HCT116 (cell line): ENCODE measurements around the gene RCAN2. TPM values are rescaled to one million over a fixed set of nuclear protein-coding genes. Genes with fewer than 3 reads are reported as not detected.

ENCODE experiments used
- ATAC-seq: fragments of 200-7000 bp; cut with Tn5 transposase; 2 replicates; pipeline ENCODE4 v1.9.1; 2020; ENCODE audit warnings: mild to moderate bottlenecking, moderate library complexity
- BruUV-seq: library from RNA; stranded (reverse); fragments of 400-500 nt; replicated peaks from 2 replicates; lab custom pipeline; 2021; lab: Mats Ljungman, UMichigan
- CTCF ChIA-PET: fragments of 300-600 bp; sonication (Branson Sonifier 250); formaldehyde crosslinking; loops from one replicate; lab custom pipeline; 2021; ENCODE audit warnings: antibody characterized with exemption; lab: Charles Lee
- POLR2A ChIA-PET: fragments of 300-600, 350-600 bp; sonication (Branson Sonifier 250); formaldehyde crosslinking; loops from one replicate; lab custom pipeline; 2021; ENCODE audit warnings: antibody characterized with exemption; lab: Charles Lee
- RAD21 ChIA-PET, 2 experiments: fragments of 300-600 bp; sonication (Branson Sonifier 250); formaldehyde crosslinking; loops; one replicate each; lab custom pipeline; 2023; ENCODE audit warnings: low total read pairs in 2 of 2; ENCODE audit not compliant: uncharacterized antibody in 2 of 2, unreplicated experiment in 2 of 2, low non-redundant PET in 1 of 2; lab: Charles Lee
- DNase-seq: peaks from one replicate; pipeline ENCODE4 v3.0.0-alpha.2; 2010; ENCODE audit warnings: low read depth, low spot score
- H2AFZ ChIP-seq: fragments of 200-600 bp; shearing (Covaris generic), sonication (generic); 2 replicates; pipeline ENCODE4 v1.6.1; 2017; ENCODE audit warnings: low read depth, mixed run types, mixed read lengths, antibody characterized with exemption, low read length; ENCODE audit not compliant: poor library complexity, severe bottlenecking
- H3K27ac ChIP-seq: 2 replicates; pipeline ENCODE4 v1.5.1; 2012; ENCODE audit warnings: low read depth, low read length
- H3K27me3 ChIP-seq: fragments of 200-600 bp; sonication (generic); 2 replicates; pipeline ENCODE4 v1.6.1; 2016; ENCODE audit warnings: mixed run types, low read length, mixed read lengths; ENCODE audit not compliant: insufficient read depth
- H3K36me3 ChIP-seq, 2 experiments: fragments of 200-500 bp in 1 of 2; fragments of 200-600 bp in 1 of 2; sonication (Bioruptor generic) in 1 of 2; sonication (generic) in 1 of 2; 2 replicates each; pipeline versions ENCODE4 v1.5.1 to v1.6.1; 2014 to 2016; ENCODE audit warnings: low read length in 2 of 2, inconsistent platforms in 1 of 2, mixed read lengths in 1 of 2, mixed run types in 1 of 2; ENCODE audit not compliant: insufficient read depth in 2 of 2, control insufficient read depth in 1 of 2
- H3K4me1 ChIP-seq, 2 experiments: fragments of 200-600 bp in 1 of 2; sonication (generic) in 1 of 2; 2 replicates each; pipeline versions ENCODE4 v1.5.1 to v1.6.1; 2012 to 2017; ENCODE audit warnings: low read length in 2 of 2, inconsistent platforms in 1 of 2, mild to moderate bottlenecking in 1 of 2, mixed read lengths in 1 of 2, mixed run types in 1 of 2, moderate library complexity in 1 of 2; ENCODE audit not compliant: insufficient read depth in 2 of 2, control insufficient read depth in 1 of 2
- H3K4me2 ChIP-seq: fragments of 200-600 bp; sonication (generic); 2 replicates; pipeline ENCODE4 v1.6.1; 2017; ENCODE audit warnings: mixed run types, low read length, mixed read lengths
- H3K4me3 ChIP-seq, 2 experiments: fragments of 200-600 bp in 1 of 2; sonication (generic) in 1 of 2; replicated peaks in 1 of 2; 2 replicates each; pipeline ENCODE4 v1.5.1; 2011 to 2016; ENCODE audit warnings: low read length in 2 of 2, control low read depth in 1 of 2, low read depth in 1 of 2, mild to moderate bottlenecking in 1 of 2, mixed read lengths in 1 of 2, mixed run types in 1 of 2
- H3K79me2 ChIP-seq: fragments of 200-600 bp; sonication (generic); 2 replicates; pipeline ENCODE4 v1.6.1; 2017; ENCODE audit warnings: mild to moderate bottlenecking, mixed run types, low read length, moderate library complexity, mixed read lengths; ENCODE audit not compliant: insufficient read depth
- H3K9ac ChIP-seq: fragments of 200-600 bp; sonication (generic); 2 replicates; pipeline ENCODE4 v1.6.1; 2016; ENCODE audit warnings: low read length, mixed read lengths
- H3K9me2 ChIP-seq: fragments of 200-600 bp; sonication (generic), shearing (Covaris generic); 2 replicates; pipeline ENCODE4 v1.6.1; 2017; ENCODE audit warnings: mixed run types, mild to moderate bottlenecking, moderate library complexity; ENCODE audit not compliant: insufficient read depth
- H3K9me3 ChIP-seq, 2 experiments: fragments of 200-500 bp in 1 of 2; fragments of 200-600 bp in 1 of 2; sonication (Bioruptor generic) in 1 of 2; sonication (generic) in 1 of 2; 2 replicates each; pipeline ENCODE4 v1.6.1; 2014 to 2017; ENCODE audit warnings: low read length in 2 of 2, mixed read lengths in 2 of 2, inconsistent platforms in 1 of 2, low read depth in 1 of 2, mild to moderate bottlenecking in 1 of 2, mixed run types in 1 of 2, moderate library complexity in 1 of 2; ENCODE audit not compliant: control insufficient read depth in 1 of 2, insufficient read depth in 1 of 2
- H4K20me1 ChIP-seq: fragments of 200-600 bp; sonication (generic), shearing (Covaris generic); 2 replicates; pipeline ENCODE4 v1.6.1; 2017; ENCODE audit warnings: mixed run types, mild to moderate bottlenecking, moderate library complexity; ENCODE audit not compliant: insufficient read depth
- CEBPB ChIP-seq: IDR thresholded peaks from 2 replicates; pipeline ENCODE4 v1.6.1; 2012; ENCODE audit warnings: low read depth
- EGR1 ChIP-seq: IDR thresholded peaks from 2 replicates; pipeline ENCODE4 v1.6.1; 2012; ENCODE audit warnings: low read depth
- ELF1 ChIP-seq: IDR thresholded peaks from 2 replicates; pipeline ENCODE4 v1.6.1; 2012; ENCODE audit warnings: low read depth, borderline replicate concordance
- EZH2 ChIP-seq: fragments of 200-600 bp; sonication (generic); IDR thresholded peaks from 2 replicates; pipeline ENCODE4 v1.6.1; 2017; ENCODE audit warnings: antibody characterized with exemption, mixed run types
- EZH2phosphoT487 ChIP-seq: fragments of 200-600 bp; IDR thresholded peaks from 2 replicates; pipeline ENCODE4 v1.6.1; 2018; ENCODE audit warnings: antibody characterized with exemption, borderline replicate concordance
- MAX ChIP-seq: IDR thresholded peaks from 2 replicates; pipeline ENCODE4 v1.6.1; 2012
- POLR2AphosphoS5 ChIP-seq: IDR thresholded peaks from 2 replicates; pipeline ENCODE4 v1.6.1; 2011; ENCODE audit warnings: mild to moderate bottlenecking, low read depth, low read length, moderate library complexity
- SP1 ChIP-seq: IDR thresholded peaks from 2 replicates; pipeline ENCODE4 v1.6.1; 2012; ENCODE audit warnings: low read depth
- SRF ChIP-seq: IDR thresholded peaks from 2 replicates; pipeline ENCODE4 v1.6.1; 2012; ENCODE audit warnings: low read depth
- ZFX ChIP-seq: fragments of 450-650 bp; IDR thresholded peaks from 2 replicates; pipeline ENCODE4 v1.6.1; 2017
- ZNF274 ChIP-seq: fragments of 200-500 bp; sonication (Bioruptor generic); IDR thresholded peaks from 2 replicates; pipeline ENCODE4 v1.6.1; 2014; ENCODE audit warnings: mild to moderate bottlenecking, low read depth, low read length, inconsistent platforms
- intact Hi-C: fragments of 100-400 bp; cut with micrococcal nuclease; formaldehyde crosslinking; loops from 2 replicates; pipeline ENCODE4 v1.10.0; 2022
- total RNA-seq: library from RNA; stranded (reverse); gene quantifications from one replicate; pipeline ENCODE4 v1.2.1, GENCODE V29; 2021; ENCODE audit not compliant: unreplicated experiment
- TF ChIP-seq, protein P1 (sequence below): IDR thresholded peaks from 2 replicates; pipeline ENCODE4 v1.6.1; 2012; ENCODE audit warnings: low read depth

Gene RCAN2
- total RNA-seq, 1 experiment from 2014 or later: 0.57 TPM

DNA sequence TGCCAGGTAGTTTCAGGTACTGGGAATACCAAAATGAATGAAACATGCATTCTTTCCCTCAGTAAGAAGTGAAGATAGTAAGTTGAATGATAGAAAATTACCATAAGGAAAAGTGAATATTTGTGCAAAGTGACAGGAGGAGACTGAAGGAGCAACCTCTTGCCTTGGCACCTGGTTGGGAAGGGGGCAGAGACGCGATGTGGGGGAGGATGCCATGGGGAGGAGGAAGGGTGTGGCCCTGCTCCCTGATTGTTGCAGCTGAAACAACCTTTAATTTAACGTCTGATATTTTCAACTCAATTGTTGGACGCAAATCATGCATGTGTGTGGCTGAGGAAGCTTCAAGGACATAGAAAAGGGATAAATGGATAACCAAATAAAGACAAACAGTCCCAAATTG is 248.3 kb downstream of the RCAN2 start:
- no peaks in the 10 kb centered on the region for H3K9me2 ChIP-seq
- H3K36me3 ChIP-seq: no peaks in the 10 kb centered on the region
- H3K4me3 ChIP-seq: no peak overlapping the region
- TF ChIP-seq EZH2phosphoT487 (no peak), SP1 (no peak)
- CTCF ChIA-PET: no interaction called here
- no peaks in the 10 kb centered on the region for H3K4me1 ChIP-seq
- POLR2A ChIA-PET: no interaction called here
- H3K9ac ChIP-seq: no peak overlapping the region
- H3K4me2 ChIP-seq: no peak overlapping the region
- BruUV-seq: no TSS peak
- DNase-seq (no peak), ATAC-seq (no peak)
- H3K9me3 ChIP-seq: no peaks in the 10 kb centered on the region
- no peaks in the 10 kb centered on the region for H4K20me1 ChIP-seq
- RAD21 ChIA-PET: no interaction called here
- no peaks in the 10 kb centered on the region for H3K79me2 ChIP-seq
- H3K27ac ChIP-seq: no peak overlapping the region
- H3K27me3 ChIP-seq: no peaks in the 10 kb centered on the region
- intact Hi-C loops: no loop called here
- H2AFZ ChIP-seq: no peak overlapping the region

DNA sequence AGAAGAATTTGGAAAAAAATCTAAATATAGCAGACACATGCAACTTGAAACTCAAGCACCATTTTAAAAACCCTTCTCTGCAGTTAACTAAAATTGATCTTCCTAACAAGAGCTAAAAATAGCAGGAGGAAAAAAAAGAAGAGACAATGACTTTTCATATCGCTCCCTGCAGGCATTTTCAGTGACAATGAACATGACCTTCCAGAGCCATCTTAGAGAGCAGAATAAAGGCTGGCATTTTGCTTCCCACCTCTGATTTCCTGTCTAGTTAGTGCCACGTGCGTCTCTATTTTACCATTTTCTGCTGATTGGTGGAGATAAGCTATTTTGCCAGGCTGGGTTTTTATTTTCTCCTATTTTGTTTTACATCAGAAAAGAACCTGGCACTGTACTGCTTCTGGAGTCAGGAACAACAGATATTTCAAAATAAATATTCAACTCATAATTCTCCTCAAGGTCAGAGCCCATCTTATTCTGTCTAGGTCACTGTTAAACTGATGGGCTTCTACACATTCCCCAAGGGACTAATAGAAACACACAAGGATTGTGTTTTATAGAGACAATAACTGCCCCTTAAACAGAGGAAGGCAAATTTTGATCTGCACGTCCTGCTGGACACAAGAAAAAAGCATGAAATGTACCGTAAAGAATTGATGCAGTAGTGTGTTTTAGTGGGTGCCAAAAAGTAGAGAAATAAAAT is 250.2 kb downstream of the RCAN2 start:
- H3K79me2 ChIP-seq: no peaks in the 10 kb centered on the region
- no peaks in the 10 kb centered on the region for H3K27me3 ChIP-seq

More for the DNA sequence above, 250.2 kb downstream of the RCAN2 start:
- ChIA-PET POLR2A (no interaction called here), CTCF (no interaction called here), RAD21 (no interaction called here)
- Histone ChIP-seq H3K4me1 (no peaks in the 10 kb centered on the region), H3K4me2 (no peak overlapping the region), H2AFZ (no peak overlapping the region), H3K9me2 (no peaks in the 10 kb centered on the region), H4K20me1 (no peaks in the 10 kb centered on the region), H3K36me3 (no peaks in the 10 kb centered on the region), H3K9ac (no peak overlapping the region), H3K9me3 (no peaks in the 10 kb centered on the region), H3K4me3 (no peak overlapping the region), H3K27ac (no peak overlapping the region)
- no peak for TF ChIP-seq POLR2AphosphoS5
- no peak for TF ChIP-seq ZNF274
- no peak for TF ChIP-seq CEBPB
- TF ChIP-seq EZH2: no peak
- TF ChIP-seq SRF: no peak
- TF ChIP-seq MAX: no peak
- TF ChIP-seq EGR1: no peak
- no peak for TF ChIP-seq ELF1
- TF ChIP-seq, protein P1, sequence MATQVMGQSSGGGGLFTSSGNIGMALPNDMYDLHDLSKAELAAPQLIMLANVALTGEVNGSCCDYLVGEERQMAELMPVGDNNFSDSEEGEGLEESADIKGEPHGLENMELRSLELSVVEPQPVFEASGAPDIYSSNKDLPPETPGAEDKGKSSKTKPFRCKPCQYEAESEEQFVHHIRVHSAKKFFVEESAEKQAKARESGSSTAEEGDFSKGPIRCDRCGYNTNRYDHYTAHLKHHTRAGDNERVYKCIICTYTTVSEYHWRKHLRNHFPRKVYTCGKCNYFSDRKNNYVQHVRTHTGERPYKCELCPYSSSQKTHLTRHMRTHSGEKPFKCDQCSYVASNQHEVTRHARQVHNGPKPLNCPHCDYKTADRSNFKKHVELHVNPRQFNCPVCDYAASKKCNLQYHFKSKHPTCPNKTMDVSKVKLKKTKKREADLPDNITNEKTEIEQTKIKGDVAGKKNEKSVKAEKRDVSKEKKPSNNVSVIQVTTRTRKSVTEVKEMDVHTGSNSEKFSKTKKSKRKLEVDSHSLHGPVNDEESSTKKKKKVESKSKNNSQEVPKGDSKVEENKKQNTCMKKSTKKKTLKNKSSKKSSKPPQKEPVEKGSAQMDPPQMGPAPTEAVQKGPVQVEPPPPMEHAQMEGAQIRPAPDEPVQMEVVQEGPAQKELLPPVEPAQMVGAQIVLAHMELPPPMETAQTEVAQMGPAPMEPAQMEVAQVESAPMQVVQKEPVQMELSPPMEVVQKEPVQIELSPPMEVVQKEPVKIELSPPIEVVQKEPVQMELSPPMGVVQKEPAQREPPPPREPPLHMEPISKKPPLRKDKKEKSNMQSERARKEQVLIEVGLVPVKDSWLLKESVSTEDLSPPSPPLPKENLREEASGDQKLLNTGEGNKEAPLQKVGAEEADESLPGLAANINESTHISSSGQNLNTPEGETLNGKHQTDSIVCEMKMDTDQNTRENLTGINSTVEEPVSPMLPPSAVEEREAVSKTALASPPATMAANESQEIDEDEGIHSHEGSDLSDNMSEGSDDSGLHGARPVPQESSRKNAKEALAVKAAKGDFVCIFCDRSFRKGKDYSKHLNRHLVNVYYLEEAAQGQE: no peak
- no peak for TF ChIP-seq ZFX
- no peak for DNase-seq
- BruUV-seq: no TSS peak
- intact Hi-C loops: no loop called here
- ATAC-seq: no peak
